H1 (cell line): Measurements from ENCODE around the gene CNPY4. TPM values are rescaled to one million over a fixed set of nuclear protein-coding genes. Genes with fewer than 3 reads are reported as not detected.

Experiments
- CTCF ChIA-PET: fragments of 300-600 bp; sonication (Branson Sonifier 250); formaldehyde crosslinking; loops from one replicate; lab custom pipeline; 2021; ENCODE audit not compliant: partially characterized antibody; lab: Charles Lee
- POLR2A ChIA-PET: fragments of 300-600 bp; sonication (Branson Sonifier 250); formaldehyde crosslinking; loops from one replicate; lab custom pipeline; 2021; ENCODE audit warnings: inconsistent platforms; ENCODE audit not compliant: partially characterized antibody; lab: Charles Lee
- DNase-seq, 2 experiments: peaks; one replicate each; pipeline versions ENCODE4 v3.0.0 to v3.0.0-alpha.2; 2010 to 2022; ENCODE audit warnings: low spot score in 2 of 2, low read depth in 1 of 2, mixed read lengths in 1 of 2
- FAIRE-seq: peaks from 2 replicates; lab custom pipeline; 2011; peaks lifted over from hg19 to GRCh38; lab: Jason Lieb, UNC
- H2AFZ ChIP-seq: 2 replicates; pipeline ENCODE4 v1.8.1; 2012; ENCODE audit warnings: low read length, inconsistent platforms
- H2AK5ac ChIP-seq: 2 replicates; pipeline ENCODE4 v1.6.1; 2013; ENCODE audit warnings: low read depth, low read length
- H2BK120ac ChIP-seq: replicated peaks from 2 replicates; pipeline ENCODE3; 2013; ENCODE audit warnings: low read depth, low read length, inconsistent platforms
- H2BK12ac ChIP-seq: 2 replicates; pipeline ENCODE4 v1.6.1; 2013; ENCODE audit warnings: low read depth, low read length
- H2BK15ac ChIP-seq: 2 replicates; pipeline ENCODE4 v1.6.1; 2013; ENCODE audit warnings: low read length
- H2BK20ac ChIP-seq: 2 replicates; pipeline ENCODE4 v1.6.1; 2013; ENCODE audit warnings: low read length
- H2BK5ac ChIP-seq: 2 replicates; pipeline ENCODE4 v1.6.1; 2013; ENCODE audit warnings: low read depth, low read length
- H3K14ac ChIP-seq: 2 replicates; pipeline ENCODE4 v1.6.1; 2013; ENCODE audit warnings: inconsistent platforms; ENCODE audit not compliant: insufficient read length
- H3K18ac ChIP-seq: 2 replicates; pipeline ENCODE4 v1.6.1; 2013; ENCODE audit warnings: low read length; ENCODE audit errors: extremely low read depth
- H3K23ac ChIP-seq: 2 replicates; pipeline ENCODE4 v1.6.1; 2013; ENCODE audit warnings: inconsistent platforms; ENCODE audit not compliant: insufficient read length
- H3K23me2 ChIP-seq: 2 replicates; pipeline ENCODE4 v1.6.1; 2013; ENCODE audit warnings: low read depth, low read length
- H3K27ac ChIP-seq: 2 replicates; pipeline ENCODE4 v1.6.1; 2011; ENCODE audit warnings: low read depth, low read length, inconsistent platforms
- H3K27me3 ChIP-seq, 4 experiments: replicated peaks in 1 of 4; 1 replicate in 1 of 4; 2 replicates in 3 of 4; pipeline versions ENCODE4 v1.6.1 to v1.8.1; 2011 to 2013; ENCODE audit warnings: low read length in 3 of 4, mild to moderate bottlenecking in 3 of 4, inconsistent platforms in 2 of 4, mixed read lengths in 2 of 4, moderate library complexity in 1 of 4; ENCODE audit not compliant: control insufficient read depth in 3 of 4, insufficient read depth in 3 of 4; ENCODE audit errors: extremely low read depth in 1 of 4
- H3K36me3 ChIP-seq, 4 experiments: 2 replicates each; pipeline versions ENCODE4 v1.6.1 to v1.8.1; 2011 to 2013; ENCODE audit warnings: mild to moderate bottlenecking in 4 of 4, low read length in 3 of 4, moderate library complexity in 2 of 4, control low read depth in 1 of 4, inconsistent platforms in 1 of 4; ENCODE audit not compliant: insufficient read depth in 4 of 4, control insufficient read depth in 2 of 4
- H3K4ac ChIP-seq: replicated peaks from 2 replicates; pipeline ENCODE3; 2013; ENCODE audit warnings: low read length, low read depth, mixed read lengths, inconsistent platforms; ENCODE audit not compliant: insufficient read length
- H3K4me1 ChIP-seq, 4 experiments: replicated peaks in 1 of 4; 1 replicate in 1 of 4; 2 replicates in 3 of 4; pipeline versions ENCODE4 v1.6.1 to v1.8.1; 2011 to 2013; ENCODE audit warnings: low read length in 3 of 4, inconsistent platforms in 2 of 4, mixed read lengths in 1 of 4; ENCODE audit not compliant: insufficient read depth in 4 of 4, control insufficient read depth in 3 of 4
- H3K4me2 ChIP-seq, 2 experiments: 2 replicates each; pipeline versions ENCODE4 v1.6.1 to v1.8.1; 2011 to 2013; ENCODE audit warnings: low read depth in 2 of 2, low read length in 2 of 2, control low read depth in 1 of 2, inconsistent platforms in 1 of 2, mild to moderate bottlenecking in 1 of 2; ENCODE audit not compliant: insufficient read depth in 1 of 2
- H3K4me3 ChIP-seq, 4 experiments: fragments of 200-600, 300-600 bp in 1 of 4; sonication (generic), shearing (Covaris generic), sonication (Bioruptor Twin) in 1 of 4; 2 replicates each; pipeline versions ENCODE4 v1.5.1 to v1.8.1; 2011 to 2016; ENCODE audit warnings: low read length in 4 of 4, low read depth in 3 of 4, control low read depth in 2 of 4, inconsistent platforms in 2 of 4, mild to moderate bottlenecking in 2 of 4, mixed read lengths in 1 of 4, moderate library complexity in 1 of 4; ENCODE audit not compliant: insufficient read depth in 2 of 4; ENCODE audit errors: extremely low read depth in 1 of 4
- H3K56ac ChIP-seq: replicated peaks from 2 replicates; pipeline ENCODE3; 2013; ENCODE audit warnings: low read depth, mild to moderate bottlenecking, mixed read lengths, low read length, inconsistent platforms; ENCODE audit not compliant: insufficient read length
- H3K79me1 ChIP-seq: 2 replicates; pipeline ENCODE4 v1.6.1; 2013; ENCODE audit warnings: low read depth, low read length, control low read depth
- H3K79me2 ChIP-seq, 2 experiments: 2 replicates each; pipeline versions ENCODE4 v1.6.1 to v1.8.1; 2012 to 2013; ENCODE audit warnings: low read length in 2 of 2, mild to moderate bottlenecking in 2 of 2, inconsistent platforms in 1 of 2; ENCODE audit not compliant: insufficient read depth in 2 of 2, control insufficient read depth in 1 of 2
- H3K9ac ChIP-seq, 4 experiments: replicated peaks in 1 of 4; 1 replicate in 1 of 4; 2 replicates in 3 of 4; pipeline versions ENCODE4 v1.6.1 to v1.8.1; 2011 to 2013; ENCODE audit warnings: low read depth in 3 of 4, low read length in 3 of 4, control low read depth in 2 of 4, mild to moderate bottlenecking in 2 of 4, moderate library complexity in 2 of 4, inconsistent platforms in 1 of 4; ENCODE audit errors: extremely low read depth in 1 of 4
- H3K9me3 ChIP-seq, 2 experiments: 2 replicates each; pipeline versions ENCODE4 v1.6.1 to v1.8.1; 2012 to 2013; ENCODE audit warnings: mild to moderate bottlenecking in 2 of 2, moderate library complexity in 2 of 2, control low read depth in 1 of 2, inconsistent platforms in 1 of 2, low read depth in 1 of 2, low read length in 1 of 2, mixed read lengths in 1 of 2; ENCODE audit not compliant: insufficient read depth in 2 of 2
- H4K20me1 ChIP-seq, 2 experiments: replicated peaks in 1 of 2; 2 replicates each; pipeline versions ENCODE3 to v1.8.1; 2011 to 2013; ENCODE audit warnings: inconsistent platforms in 2 of 2, low read length in 2 of 2, mild to moderate bottlenecking in 1 of 2; ENCODE audit not compliant: insufficient read depth in 2 of 2, control insufficient read depth in 1 of 2
- H4K5ac ChIP-seq: 2 replicates; pipeline ENCODE4 v1.6.1; 2013; ENCODE audit warnings: low read length, low read depth, mixed read lengths, inconsistent platforms; ENCODE audit not compliant: insufficient read length
- H4K8ac ChIP-seq: 2 replicates; pipeline ENCODE4 v1.8.0; 2013; ENCODE audit warnings: mild to moderate bottlenecking, moderate library complexity, low read length, inconsistent platforms; ENCODE audit not compliant: insufficient read depth; ENCODE audit errors: extremely low read depth
- H4K91ac ChIP-seq: replicated peaks from 2 replicates; pipeline ENCODE3; 2013; ENCODE audit warnings: low read length, mixed read lengths, inconsistent platforms; ENCODE audit not compliant: insufficient read length
- CEBPB ChIP-seq: IDR thresholded peaks from 2 replicates; pipeline ENCODE4 v1.6.1; 2012; ENCODE audit warnings: low read depth, low read length
- CHD1 ChIP-seq: IDR thresholded peaks from 2 replicates; pipeline ENCODE4 v1.6.1; 2012; ENCODE audit warnings: low read depth, low read length, improper control_type of control experiment
- CTBP2 ChIP-seq: IDR thresholded peaks from 2 replicates; pipeline ENCODE4 v1.7.0; 2011; ENCODE audit warnings: borderline replicate concordance, mild to moderate bottlenecking, moderate library complexity, mixed read lengths, low read length; ENCODE audit not compliant: insufficient read depth, insufficient read length
- GABPA ChIP-seq: IDR thresholded peaks from 2 replicates; pipeline ENCODE4 v1.6.1; 2011; ENCODE audit warnings: mild to moderate bottlenecking, low read length, moderate library complexity, borderline replicate concordance; ENCODE audit not compliant: insufficient read depth
- JUND ChIP-seq: IDR thresholded peaks from 2 replicates; pipeline ENCODE4 v1.6.1; 2011; ENCODE audit warnings: mild to moderate bottlenecking, improper control_type of control experiment, low read length
- NRF1 ChIP-seq: IDR thresholded peaks from 2 replicates; pipeline ENCODE4 v1.6.1; 2011; ENCODE audit warnings: mild to moderate bottlenecking, low read depth, low read length, improper control_type of control experiment
- POLR2A ChIP-seq, 2 experiments: IDR thresholded peaks; 1 replicate in 1 of 2; 2 replicates in 1 of 2; pipeline ENCODE4 v1.6.1; 2011; ENCODE audit warnings: low read depth in 2 of 2, low read length in 2 of 2, mild to moderate bottlenecking in 2 of 2; ENCODE audit errors: control extremely low read depth in 1 of 2
- SAP30 ChIP-seq: fragments of 300-600 bp; sonication (generic); IDR thresholded peaks from 2 replicates; pipeline ENCODE4 v1.7.1; 2012; ENCODE audit warnings: low read length, moderate library complexity, mild to moderate bottlenecking, inconsistent platforms; ENCODE audit not compliant: insufficient read depth, insufficient replicate concordance
- YY1 ChIP-seq: IDR thresholded peaks from 2 replicates; pipeline ENCODE4 v1.6.1; 2011; ENCODE audit warnings: low read depth, mild to moderate bottlenecking, low read length
- polyA plus RNA-seq, 7 experiments: library from polyadenylated mRNA; depleted of rRNA in 3 of 7; stranded (reverse) in 5 of 7; unstranded in 2 of 7; fragments of >200 nt in 5 of 7; fragments of 200-250 nt in 2 of 7; gene quantifications; 1 replicate in 5 of 7; 2 replicates in 1 of 7; 4 replicates in 1 of 7; pipeline versions ENCODE4 v1.2.1 to v1.2.3, GENCODE V29; 2011 to 2013; ENCODE audit warnings: missing spikeins in 2 of 7, mixed read lengths in 2 of 7
- total RNA-seq: library from RNA; stranded (reverse); fragmentation: NEBNext Ultra II Directional; extraction: Animal tissue kit (Norgen Biotek cat#: 25700); gene quantifications from 2 replicates; pipeline ENCODE4 v1.2.1, GENCODE V29; 2021

CNPY4 gene
- total and polyA plus RNA-seq, 2 of the 8 experiments (the other 6 are each of a cell fraction or from before 2014, with no cell fraction given): 10.2 to 15.3 TPM

- no peak overlapping the region for H3K56ac ChIP-seq
- H2BK5ac ChIP-seq: no peak overlapping the region
- no peak overlapping the region for H3K4ac ChIP-seq
- H3K79me2 ChIP-seq: peaks cover 0 to 12% of the 10 kb centered on the region in 2 experiments; a peak in 2 of 4 replicates
- H3K23me2 ChIP-seq: peaks cover 4% of the 10 kb centered on the region
- no peak overlapping the region for H2AFZ ChIP-seq
- no peaks in the 10 kb centered on the region; the same call in 1 of the 2 replicates for H3K79me1 ChIP-seq
- H3K36me3 ChIP-seq: peaks cover 8 to 47% (median 26%) of the 10 kb centered on the region in 4 experiments
- no peak overlapping the region for H2BK20ac ChIP-seq
- no peak overlapping the region for H2BK15ac ChIP-seq
- DNase-seq (no peak), FAIRE-seq (no peak)
- CTCF ChIA-PET: interaction anchor here (0.7 to 7.9 kb wide), 2 partner anchors 10 to 19 kb away, joined by 3 to 83 read pairs; no protein-coding TSS in a partner anchor
- no peak overlapping the region for H3K4me2 ChIP-seq
- POLR2A ChIA-PET: interaction anchor here (0.6 to 9.9 kb wide), 3 partner anchors 12 to 52 kb away, joined by 3 to 145 read pairs (median 4); partner anchors contain the start of gene GAL3ST4
- no peak overlapping the region for H4K5ac ChIP-seq
- no peak overlapping the region for H3K14ac ChIP-seq
- peaks cover 14 to 28% of the 10 kb centered on the region in 2 experiments for H4K20me1 ChIP-seq
- H3K18ac ChIP-seq: no peak overlapping the region
- no peak overlapping the region for H2AK5ac ChIP-seq
- no peak overlapping the region for H3K9ac ChIP-seq
- peaks cover 0 to 11% (median 4%) of the 10 kb centered on the region in 4 experiments; a peak in 5 of 7 replicates for H3K4me1 ChIP-seq
- no peak overlapping the region for H2BK120ac ChIP-seq
- no peak overlapping the region for H4K8ac ChIP-seq
- no peaks in the 10 kb centered on the region for H3K9me3 ChIP-seq
- no peak overlapping the region for H3K27ac ChIP-seq
- no peaks in the 10 kb centered on the region for H3K27me3 ChIP-seq
- H3K23ac ChIP-seq: no peak overlapping the region
- no peak overlapping the region for H2BK12ac ChIP-seq
- TF ChIP-seq POLR2A (IDR thresholded peaks at IDR 0.05; ENCODE audit: control extremely low read depth in 1 of 2, low read depth in 2 of 2, low read length in 2 of 2): no peak
- TF ChIP-seq GABPA: no peak
- TF ChIP-seq CHD1: no peak
- no peak for TF ChIP-seq NRF1
- no peak for TF ChIP-seq YY1
- no peak for TF ChIP-seq JUND
- TF ChIP-seq SAP30: no peak
- no peak for TF ChIP-seq CEBPB
- no peak for TF ChIP-seq CTBP2
- H4K91ac ChIP-seq: no peak overlapping the region
- no peak overlapping the region for H3K4me3 ChIP-seq
These were observed 33.0 kb downstream of the CNPY4 start for GRCh38 chr7:100152404-100152803.
